Dedifferentiated amniotic fluid mesenchymal stem cell (primary cell): Measurements from ENCODE around the gene NDUFS3.

Experiments
- DNase-seq: peaks from one replicate; pipeline ENCODE4 v3.0.0-alpha.2; 2016; ENCODE audit errors: extremely low spot score

Gene NDUFS3

DNA sequence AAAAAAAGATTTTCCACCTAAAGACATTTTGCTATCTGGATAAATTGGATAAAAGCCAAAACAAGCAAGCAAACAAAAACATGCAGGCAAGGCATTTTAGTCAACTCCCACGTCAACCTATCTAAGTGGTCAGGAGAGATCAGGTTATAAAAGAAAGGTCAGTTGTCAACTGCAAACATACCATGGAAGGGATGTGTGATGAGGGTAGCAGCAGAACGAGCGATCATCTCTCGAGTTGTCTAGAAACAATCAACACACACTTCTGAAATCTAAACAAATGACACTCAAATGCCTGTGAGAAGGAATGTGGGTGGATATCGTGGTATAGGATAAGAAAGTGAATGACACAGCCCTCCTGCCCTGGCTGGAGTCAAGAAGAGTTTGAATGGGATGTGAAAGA is 52.6 kb downstream of the NDUFS3 start:
- DNase-seq, result no peak
